ENCODE measurements around the gene CHPF2.

The CHPF2 gene

DNA sequence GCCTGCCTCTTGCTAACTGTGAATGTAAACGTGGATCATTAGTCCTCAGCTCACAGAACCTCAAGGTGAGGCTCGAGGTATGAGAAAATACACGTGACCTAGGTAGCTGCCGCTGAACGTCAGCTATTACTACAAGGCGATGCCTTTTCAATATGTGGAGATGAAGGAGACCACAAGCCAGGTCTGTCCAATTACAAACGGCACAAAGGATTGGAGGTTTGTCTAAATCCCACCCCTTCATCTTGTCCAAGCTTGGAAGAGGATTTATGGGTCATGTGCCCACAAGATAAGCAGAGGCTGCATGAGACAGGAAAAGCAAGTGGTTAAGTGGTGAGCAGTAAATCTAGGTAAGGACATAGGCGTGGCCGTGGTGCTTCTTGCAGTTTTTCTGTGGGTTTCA lies 25.4 kb upstream of the CHPF2 start:
- DNase-seq (ENCODE audit: low read depth), result no peak

DNA sequence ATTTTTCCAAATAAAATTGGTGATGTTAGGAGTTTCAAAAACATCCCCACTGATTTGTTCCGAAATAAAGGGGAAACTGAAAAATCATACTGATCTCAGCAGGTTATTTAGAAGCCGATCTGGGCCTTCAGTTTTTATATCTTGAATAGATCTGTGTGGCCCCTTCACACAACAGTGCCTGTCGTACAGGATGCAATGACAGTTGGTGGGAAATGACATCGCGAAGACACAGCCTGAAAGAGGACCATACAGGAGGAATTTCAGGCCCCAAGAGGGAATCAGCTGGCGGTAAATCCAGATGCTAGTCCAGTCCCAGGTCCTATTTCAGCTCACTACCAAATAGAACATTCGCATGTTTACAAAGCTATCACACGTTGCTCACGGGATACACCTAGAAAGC lies 25.0 kb upstream of the CHPF2 start:
- DNase-seq (ENCODE audit: low read depth), result no peak

DNA sequence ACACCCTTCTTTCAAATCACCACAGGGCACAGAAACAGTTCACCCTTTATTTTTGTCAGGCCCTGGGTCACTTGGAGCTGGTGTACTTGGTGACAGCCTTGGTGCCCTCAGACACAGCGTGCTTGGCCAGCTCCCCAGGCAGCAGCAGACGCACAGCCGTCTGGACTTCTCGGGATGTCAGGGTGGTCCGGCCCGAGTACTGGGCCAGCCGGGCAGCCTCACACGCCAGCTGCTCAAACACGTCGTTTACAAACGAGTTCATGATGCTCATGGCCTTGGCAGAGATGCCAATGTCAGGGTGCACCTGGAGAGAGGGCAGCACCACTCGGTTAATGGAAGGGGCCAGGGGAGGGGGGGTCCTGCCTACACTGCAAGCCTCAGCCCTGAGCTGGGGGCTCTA lies 24.5 kb upstream of the CHPF2 start:
- DNase-seq (ENCODE audit: low read depth), result no peak

DNA sequence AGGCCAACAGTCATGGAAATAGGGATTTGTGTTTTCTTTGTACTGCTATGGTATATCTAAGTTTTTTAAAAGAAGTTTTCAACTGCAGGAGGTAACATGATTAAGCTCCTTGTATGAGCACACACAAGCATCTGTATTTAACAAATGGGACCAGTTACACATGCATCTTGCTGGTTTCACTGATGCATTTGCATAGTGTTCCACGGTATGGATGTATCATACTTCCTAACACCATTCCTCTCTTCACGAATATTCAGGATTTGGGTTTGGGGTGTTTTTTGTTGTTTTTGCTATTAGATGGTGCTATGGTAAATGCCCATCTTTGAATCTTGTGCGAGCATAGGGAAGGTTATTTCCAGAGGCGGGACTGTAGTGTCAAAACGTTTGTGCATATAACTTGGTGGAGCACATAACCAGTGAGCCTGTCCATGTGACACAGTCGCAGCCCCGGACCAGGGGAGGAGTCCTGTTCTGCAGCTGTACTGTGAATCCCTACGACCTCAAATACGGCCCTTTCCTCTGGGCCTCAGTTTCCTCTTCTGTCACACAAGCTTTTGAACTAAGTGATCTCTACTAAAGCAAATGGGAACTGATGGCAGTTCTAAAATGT lies 23.9 kb upstream of the CHPF2 start:
- no peak for DNase-seq (ENCODE audit: low read depth)

DNA sequence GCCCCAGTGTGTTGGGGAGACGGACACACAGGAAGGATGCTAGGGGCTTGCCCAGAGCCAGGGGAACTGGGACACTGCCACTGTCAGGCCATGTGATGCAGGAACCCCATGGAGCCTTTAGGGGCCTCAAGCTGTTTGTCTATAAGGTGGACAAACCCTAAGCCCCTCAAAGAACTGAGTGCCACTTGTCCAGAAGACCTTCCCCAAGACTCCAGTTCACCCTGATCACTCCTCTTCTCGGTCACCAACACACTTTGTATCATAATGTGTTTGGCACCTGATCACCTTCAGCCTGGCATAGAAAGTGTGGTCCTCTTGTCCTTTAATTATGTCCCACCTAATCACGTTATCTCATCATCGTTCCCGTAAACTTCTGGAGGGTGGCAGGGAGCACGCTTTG lies 22.7 kb upstream of the CHPF2 start:
- DNase-seq (ENCODE audit: low read depth), result no peak

DNA sequence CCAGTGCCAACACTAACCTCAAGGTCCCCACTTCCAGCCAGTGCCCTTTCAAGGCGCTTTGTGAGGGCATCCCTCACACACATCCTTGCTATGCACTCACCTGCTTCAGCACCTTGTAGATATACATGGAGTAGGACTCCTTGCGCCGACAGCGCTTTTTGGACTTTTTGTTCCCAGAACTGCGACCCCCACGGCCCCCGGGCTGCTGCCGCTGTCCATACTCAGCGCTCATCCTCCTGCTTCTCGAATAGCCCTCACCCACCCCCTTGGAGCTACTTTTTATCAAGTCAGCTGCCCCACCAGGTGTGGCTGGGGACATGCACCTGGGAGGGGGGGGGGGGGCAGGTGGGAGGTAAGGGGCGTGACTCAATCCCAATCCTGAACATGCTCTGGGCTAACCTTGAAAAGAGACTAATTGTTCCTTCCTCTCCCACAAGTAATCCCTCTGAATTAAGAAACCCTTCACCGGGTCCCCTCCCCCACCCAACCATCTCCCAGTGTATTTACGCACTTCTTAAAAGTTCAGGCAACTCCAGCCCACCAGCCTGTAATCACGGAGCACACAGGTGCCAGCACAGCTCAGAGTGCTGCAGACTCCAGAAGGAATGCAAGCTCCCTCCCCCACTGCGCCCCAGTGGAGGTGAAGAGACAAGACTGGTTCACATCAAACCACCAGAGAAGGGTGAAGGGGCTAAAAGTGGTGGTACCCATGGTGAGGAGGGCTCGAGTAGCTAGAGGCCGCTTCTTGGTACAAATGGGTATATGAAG lies 22.0 kb upstream of the CHPF2 start, which contains the start of gene H2BK1:
Gene H2BK1 (minus strand): TSS at position 402 of the 768 bp plus-strand sequence. CDS start 170 bp downstream, at position 232.
- DNase-seq (ENCODE audit: low read depth), result no peak

DNA sequence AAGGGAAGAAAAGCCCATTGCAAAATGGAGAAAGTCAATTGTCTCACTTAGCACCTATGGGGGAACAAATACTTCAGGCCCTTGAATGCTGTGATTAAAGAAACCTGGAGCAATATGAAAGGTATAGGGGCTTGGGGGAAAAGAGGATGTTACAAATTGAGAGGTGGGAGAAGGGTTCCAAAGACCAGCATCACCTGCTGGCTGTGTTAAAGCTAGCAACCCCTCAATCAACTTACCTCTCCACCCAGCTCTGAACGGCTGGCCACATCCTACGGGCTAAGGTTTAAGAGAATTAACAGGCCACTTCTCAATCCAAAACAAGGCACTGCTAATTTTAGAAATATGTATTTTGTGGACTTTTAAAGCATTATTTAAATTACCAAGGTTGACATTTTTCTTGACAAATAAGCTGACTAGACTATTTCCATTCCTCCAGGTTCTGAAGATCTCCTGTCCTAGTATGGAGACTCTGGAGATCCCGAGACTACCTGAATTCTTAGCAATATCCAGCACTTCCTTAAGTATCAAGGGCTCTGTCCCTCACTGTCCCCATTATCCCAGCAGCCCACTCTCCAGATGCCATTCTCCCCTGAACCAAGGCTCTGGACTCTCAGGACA lies 21.0 kb upstream of the CHPF2 start:
- DNase-seq (ENCODE audit: low read depth), result no peak

DNA sequence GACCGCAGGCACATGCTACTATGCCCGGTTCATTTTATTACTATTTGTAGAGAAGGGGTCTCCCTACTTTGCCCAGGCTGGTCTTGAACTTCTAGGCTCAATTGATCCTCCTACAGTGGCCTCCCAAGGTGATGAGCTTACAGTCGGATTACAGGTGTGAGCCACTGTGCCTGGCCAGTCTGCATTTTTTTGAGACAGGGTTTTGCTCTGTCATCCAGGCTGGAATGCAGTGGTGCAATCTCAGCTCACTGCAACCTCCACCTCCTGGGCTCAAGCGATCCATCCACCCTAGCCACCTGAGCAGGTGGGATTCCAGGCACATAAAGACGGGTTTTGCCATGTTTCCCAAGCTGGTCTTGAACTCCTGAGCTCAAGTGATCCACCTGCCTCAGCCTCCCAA lies 19.7 kb upstream of the CHPF2 start:
- no peak for DNase-seq (ENCODE audit: low read depth)

DNA sequence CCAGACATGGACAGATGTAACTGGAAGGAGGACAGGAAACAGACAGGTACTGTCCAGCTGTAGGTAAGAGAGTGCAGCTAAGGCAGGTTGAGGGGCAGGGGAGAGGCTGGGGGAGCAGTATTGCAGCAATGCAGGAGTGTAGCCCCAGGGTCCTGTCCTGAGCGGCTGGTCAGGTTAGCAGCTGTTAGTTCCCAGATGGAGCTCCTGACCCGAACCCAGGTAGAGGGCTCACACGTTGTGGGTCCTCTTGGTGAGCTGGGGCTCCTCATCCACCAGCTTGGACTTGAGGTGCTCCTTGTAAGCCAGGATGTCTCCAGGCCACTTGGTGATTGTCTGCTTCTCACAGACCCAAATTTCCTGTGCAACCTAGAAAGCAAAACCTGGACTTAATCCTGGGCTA lies 18.5 kb upstream of the CHPF2 start:
- no peak for DNase-seq (ENCODE audit: low read depth)

DNA sequence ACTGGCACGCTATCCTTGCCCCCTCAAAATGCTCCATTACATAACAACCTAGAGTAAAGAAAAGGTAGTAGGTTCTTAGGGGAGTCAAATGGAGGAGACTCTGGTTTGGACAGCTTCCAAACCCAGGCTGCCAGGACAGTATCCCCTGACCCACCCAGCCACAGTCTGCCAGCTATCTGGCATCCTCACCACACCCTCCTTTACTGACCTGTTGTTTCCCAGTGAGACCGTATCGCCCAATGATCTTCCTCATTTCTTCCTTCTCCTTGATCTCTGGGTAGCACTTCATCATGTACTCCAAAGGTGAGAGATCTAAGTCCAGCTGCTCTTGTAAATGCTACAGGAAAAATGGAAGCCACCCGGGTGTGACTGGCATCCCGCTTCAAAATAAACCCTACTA lies 16.9 kb upstream of the CHPF2 start:
- no peak for DNase-seq (ENCODE audit: low read depth)

DNA sequence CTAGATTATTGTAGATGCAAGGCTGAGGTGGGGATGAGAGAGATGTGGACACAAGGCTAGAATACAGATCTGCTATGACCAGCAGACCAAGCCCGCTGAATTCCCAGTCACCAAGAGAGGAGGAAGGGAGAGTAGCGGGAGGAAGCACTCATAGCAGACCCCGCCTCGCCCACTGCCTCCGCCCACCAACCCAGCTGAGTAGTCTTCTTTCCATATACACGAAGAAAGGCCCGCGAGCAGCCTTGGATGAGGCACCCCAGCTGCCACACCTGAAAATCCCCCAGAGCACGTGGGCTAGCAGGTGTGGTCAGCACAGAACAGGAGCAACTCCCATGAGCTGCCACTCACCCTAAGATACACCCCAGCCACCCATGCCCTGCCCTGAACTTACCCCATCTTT lies 14.1 kb upstream of the CHPF2 start:
- no peak for DNase-seq (ENCODE audit: low read depth)

DNA sequence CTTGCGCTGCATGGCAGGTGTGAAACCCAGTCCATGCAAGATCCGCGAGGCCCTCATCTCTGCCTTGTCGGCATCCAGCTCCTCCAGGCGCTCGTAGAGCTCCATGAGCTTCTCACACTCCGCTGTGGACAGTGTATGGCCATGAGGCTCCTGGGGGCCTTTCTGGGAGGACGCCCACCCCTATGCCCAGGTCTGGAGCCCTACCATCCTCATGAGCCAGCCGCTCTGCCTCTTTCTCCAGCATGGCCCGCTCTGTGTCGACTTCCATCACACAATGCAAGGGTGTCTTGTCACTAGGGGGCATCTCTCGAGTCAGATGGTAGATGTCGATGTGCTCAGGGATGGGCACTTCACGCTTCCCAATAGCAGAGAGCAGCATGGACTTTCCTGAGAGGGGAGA lies 8.6 kb upstream of the CHPF2 start:
- no peak for DNase-seq (ENCODE audit: low read depth)

DNA sequence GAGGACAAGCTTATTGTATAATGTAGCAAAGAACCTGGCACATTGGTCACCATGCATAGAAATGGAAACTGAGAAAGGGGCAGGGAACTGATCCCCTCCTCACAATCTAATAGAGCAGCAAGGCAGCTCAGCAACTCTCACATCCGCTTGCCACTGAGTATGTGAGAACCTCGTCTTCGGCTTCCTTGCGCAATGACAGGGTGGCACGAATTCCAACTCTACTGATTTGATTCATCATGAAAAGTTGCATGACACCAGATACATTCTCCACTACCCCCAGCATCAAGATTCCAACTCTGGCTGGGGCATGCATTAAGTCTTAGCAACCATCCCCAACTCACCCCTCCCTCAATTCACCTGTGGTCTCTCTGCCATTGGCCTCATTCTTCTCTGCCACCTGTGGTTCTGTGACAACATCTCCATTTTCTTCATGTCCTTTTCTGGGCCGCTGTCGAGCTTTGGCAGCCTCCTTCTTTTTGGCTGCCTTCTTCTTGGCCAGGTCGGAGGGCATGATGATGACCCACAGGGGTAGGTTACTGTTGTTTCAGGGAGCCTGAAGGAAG lies 6.3 kb upstream of the CHPF2 start:
- no peak for DNase-seq (ENCODE audit: low read depth)

DNA sequence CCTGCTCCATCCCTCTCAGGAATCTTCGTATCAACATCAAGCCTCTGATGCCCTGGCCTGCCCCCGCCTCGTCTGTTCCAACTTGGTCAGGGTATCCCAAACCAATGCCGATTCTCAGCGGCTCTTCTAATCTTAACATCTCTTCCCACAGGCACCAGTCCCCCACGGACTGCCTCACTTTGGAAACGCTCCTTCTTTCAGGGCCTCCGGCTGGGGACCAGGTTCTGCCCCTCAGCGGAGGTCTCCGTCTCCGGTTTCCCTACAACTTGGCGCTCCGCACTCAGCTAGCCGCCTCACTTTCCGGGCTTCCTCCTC lies 5.8 kb upstream of the CHPF2 start:
- no peak for DNase-seq (ENCODE audit: low read depth)

DNA sequence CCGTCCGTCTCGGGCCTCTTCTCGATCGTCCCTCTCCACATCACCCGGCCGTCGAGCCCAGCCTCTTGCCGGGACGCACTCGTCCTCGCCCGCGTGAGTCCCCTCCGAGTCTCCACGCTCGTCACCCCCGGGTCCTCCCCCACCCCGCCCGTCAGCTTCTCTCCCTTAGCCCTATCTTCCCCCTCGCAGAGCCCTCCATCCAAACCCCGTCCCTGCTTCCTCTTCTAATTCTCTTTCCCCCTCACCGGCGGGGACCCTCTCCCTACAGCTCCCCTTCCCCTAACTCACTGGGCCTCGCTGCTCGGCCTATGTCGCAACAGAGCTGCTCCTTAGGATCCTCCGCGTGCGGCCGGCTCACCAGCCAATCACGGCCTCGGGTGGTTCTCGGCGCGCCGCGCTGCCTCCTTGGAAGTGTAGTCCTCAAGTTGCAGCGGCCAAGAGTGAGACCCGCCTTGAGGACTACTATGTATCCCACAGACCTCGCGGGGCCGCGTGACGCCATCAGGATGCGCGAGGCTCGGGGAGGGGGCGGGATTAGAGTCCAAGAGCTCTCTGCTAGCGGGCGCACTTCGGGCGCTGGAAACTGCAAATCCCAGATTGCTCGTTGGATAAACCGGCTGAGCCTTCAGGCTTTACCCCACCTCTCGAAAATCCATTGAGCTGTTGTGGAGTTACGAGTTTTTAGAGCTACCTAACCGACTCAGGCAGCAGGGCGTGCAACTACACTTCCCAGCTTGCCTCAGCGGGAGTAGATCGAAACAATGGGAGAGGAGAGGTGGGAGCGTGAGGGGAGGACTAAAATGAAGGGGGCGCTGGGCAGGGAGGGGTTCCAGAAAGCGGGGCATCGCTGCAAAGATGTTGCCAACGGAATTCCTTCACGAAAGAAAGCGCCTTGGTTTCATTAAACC lies 5.2 kb upstream of the CHPF2 start, which contains the start of gene ABCF2:
Gene ABCF2 (minus strand): TSS at position 331 of the 908 bp plus-strand sequence. CDS start 747 bp downstream, outside the sequence.
- DNase-seq (ENCODE audit: low read depth), result peak; percentile 97

DNA sequence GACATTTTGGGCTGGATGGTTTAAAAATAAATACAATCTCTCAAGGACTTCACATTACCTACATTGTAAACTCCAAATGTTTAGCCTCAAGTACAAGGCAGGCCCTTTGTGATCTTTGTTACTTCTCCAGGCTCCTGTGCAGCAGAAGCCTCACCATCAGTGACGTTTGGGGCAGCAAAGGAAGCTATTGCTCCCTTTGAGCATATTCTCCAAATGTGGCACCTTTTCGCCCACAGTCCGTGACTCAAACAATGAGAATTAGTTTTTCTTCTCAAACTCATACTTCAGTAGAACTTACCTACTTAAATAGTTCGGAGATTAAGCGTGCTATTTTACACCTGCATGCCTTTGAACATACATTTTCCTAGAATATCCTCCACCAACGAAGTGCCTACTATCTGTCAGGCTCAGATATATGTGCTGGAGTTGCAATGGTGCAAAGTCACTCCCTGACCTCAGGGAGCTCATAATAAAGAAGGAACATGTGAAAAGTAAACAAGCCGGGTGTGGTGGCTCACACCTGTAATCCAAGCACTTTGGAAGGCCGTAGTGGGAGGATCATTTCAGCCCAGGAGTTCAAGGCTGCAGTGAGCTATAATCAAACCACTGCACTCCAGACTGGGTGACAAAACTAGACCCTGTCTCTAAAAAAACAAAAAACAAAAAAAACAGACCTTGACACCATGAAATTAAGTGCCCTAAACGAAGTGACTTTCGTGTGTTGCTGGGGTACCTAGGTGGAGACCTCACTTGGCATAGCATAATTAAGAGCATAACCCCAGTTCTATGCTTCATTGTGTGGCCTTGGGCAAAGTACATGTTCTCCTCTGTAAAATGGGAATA lies 4.0 kb upstream of the CHPF2 start:
- no peak for DNase-seq (ENCODE audit: low read depth)

DNA sequence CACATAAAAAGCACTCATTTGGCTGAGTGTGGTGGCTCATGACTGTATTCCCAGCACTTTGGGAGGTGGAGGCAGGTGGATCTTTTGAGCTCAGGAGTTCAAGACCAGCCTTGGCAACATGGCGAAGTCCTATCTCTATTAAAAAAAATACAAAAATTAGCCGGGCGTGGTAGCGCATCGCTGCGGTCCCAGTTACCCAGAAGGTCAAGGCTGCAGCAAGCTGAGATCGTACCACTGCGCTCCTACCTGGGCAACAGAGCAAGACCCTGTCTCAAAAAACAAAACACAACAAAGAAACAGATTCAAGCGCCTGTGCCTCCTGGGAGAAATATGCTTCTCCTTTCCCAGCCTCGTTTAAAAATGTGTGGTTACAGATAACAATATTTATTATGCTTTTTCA lies 3.0 kb upstream of the CHPF2 start:
- no peak for DNase-seq (ENCODE audit: low read depth)

DNA sequence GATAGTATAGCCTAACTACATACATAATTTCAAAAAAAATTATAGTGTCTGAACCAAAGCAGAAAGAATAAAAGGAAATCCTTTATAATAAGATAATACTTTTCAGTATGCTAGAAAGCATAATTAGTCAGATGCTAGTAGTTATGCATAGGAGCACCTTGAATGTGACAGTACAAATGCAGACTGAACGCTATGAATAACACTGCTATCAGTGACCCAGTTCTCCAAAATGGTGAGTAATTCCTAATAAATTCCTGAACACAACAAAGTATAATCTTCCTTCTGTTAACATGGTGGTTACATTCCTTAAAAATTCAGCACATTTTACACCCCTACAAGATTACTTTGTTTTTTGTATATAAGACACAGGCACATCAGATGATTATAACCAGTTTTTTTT lies 1.2 kb upstream of the CHPF2 start:
- no peak for DNase-seq (ENCODE audit: low read depth)

DNA sequence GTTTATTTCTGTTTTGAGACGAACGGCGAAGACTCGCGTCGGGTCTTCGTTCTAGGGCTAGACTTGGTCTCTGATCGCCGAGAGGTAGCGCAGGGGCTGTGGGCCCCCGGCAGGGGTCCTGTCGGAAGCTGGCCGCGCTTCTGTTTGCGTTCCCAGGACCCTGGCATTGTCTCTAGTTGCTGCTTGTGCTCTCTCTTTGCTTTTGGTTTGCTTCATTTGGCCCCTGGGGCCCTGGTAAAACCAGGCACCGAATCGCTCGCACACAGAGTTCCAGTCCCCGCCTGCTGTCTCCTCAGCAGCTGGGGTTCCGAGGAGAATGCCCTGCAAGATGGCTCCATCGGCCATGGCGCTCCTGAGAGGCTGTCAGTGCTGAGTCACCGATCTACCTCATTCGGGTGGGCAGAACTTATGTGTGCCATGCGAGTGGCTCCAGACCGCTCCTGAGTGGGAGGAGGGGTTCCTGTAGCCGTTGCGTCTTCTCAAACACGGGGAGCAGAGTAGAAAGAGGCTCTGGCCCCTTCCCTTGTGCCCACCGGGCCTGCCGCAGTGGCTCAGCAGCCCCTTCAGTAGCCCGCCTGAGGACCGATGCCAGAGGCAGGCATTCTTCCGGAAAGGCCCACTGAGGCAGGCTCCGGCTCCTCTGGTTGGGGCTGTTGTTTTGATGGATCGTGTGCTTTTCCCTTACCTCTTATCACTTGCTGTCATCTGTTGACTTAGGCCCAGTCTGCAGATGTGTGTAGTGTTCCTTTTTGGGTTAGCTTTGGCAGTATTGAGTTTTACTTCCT lies 826 bp downstream of the CHPF2 start:
- peak; percentile 54 for DNase-seq (ENCODE audit: low read depth)

DNA sequence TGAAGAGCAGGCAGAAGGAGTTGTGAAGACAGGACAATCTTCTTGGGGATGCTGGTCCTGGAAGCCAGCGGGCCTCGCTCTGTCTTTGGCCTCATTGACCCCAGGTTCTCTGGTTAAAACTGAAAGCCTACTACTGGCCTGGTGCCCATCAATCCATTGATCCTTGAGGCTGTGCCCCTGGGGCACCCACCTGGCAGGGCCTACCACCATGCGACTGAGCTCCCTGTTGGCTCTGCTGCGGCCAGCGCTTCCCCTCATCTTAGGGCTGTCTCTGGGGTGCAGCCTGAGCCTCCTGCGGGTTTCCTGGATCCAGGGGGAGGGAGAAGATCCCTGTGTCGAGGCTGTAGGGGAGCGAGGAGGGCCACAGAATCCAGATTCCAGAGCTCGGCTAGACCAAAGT lies 1.5 kb downstream of the CHPF2 start:
- DNase-seq (ENCODE audit: low read depth), result no peak
